MV-4-11 (cell line): ENCODE data around the gene ELAPOR1.

Experiments used
- DNase-seq: peaks from one replicate; lab custom pipeline; 2025; lab: John Stamatoyannopoulos, UW

The ELAPOR1 gene

GRCh38 chr1:109096120-109096519, 17.8 kb upstream of the ELAPOR1 start:
- DNase-seq = no peak

DNA sequence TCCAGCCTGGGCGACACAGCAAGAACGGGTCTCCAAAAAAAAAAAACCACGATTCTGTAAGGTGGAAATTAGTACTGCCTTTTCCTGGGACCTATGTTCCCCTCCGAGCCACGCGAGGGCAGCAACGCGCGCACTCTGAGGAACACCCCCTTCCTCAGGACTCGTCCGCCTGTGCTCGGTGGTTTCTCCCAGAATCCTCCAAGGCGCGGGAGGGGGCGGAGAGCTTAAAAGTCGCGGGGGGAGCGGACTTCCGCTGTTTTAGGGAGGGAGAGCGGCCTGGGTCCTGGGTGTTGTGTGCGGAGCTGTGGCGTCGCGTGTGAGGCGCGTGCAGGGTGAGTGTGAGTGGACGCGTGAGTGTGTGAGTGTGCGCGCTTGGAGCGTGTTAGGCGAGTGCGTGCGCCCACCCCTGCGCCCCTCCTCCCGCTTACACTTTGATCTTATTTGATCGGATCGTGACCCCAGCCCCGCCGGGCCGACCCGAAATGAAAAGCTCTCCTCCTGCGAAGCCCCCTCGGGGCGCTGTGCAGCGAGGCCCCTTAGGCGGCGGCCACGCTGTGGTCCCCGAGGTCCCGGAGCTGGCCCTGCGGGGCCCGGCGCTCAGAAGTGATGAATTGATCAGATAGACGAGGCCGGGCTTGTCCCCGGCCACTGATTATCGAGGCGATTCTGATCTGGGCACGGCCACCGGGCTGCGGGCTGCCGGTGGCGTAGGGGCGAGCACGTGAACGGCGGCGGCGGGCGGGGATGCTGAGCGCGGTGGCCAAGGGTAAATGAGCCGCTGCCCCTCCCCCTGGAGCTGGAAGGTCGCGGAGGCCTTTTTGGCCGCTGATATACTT, 13.8 kb upstream of the ELAPOR1 start:
- peak; percentile 96 for DNase-seq

DNA sequence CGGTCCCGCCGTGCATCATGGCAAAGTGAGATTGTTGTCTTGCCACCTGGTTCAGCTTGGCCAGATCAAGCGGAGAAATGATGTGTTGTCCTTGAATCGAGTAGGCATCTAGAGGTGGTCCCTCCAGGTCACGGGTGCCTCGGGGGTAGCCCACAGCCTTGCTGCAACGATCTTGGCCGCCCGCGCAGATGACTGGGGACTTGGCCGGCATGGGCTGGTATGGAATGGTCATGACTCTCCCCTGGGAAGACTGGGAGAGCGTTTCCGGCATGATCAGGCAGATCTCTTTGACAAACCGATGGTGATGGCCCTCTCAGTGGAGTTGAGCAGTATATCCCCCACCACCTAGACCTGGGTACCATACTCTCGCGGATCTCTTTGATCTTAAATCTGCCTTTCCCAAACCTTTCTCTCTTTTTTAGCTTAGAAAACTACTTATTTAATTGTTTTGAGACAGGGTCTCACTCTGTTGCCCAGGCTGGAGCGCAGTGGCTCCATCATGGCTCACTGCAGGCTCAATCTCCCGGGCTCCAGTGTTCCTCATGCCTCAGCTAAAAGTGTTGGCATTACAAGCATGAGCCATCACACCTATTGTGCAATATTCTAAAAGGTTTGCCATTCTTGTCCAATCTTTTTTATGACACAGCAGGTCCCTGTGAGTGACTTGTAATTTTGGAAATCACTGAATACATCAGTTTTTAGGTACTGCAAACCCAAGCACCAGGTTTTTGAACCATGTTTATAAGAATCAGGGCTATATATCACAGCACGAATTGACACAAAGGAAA, 9.4 kb upstream of the ELAPOR1 start:
- DNase-seq = peak; percentile 44

DNA sequence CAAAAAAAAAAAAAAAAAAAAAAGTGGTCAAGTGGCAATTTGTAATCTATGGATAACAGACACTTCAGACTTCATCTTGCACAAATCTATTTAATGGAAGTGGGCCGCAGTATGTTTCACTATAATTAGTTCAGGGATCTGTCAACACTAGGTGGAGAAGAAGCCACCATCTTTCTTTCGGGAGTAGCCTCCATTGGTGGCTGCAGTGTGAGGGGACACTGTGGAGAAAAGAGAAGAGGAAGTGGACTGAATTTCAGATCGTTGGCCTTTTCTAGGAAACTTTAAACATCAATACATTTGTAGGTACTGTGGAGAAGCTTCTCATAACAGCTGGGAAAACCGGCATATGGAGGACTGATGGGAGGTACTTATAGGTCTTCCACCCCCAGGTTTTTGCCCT, 8.0 kb upstream of the ELAPOR1 start:
- DNase-seq = peak; percentile 68

DNA sequence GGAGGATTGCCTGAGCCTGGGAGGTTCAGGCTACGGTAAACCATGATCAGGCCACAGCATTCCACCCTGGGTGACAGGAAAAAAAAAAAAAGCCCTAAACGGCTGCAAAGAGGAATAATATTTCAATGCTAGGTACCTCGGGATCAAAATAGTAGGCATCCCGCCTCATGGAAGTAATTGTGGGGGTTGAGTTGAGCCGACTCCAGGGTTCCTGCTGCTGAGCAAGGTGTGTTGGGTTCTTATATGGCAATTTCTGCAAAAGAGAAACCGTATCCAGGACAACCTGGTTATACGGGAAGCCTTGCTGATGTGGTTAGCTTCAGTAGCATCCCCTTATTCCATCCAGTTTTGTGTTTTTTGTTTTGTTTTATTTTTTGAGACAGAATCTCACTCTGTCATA, 6.1 kb upstream of the ELAPOR1 start:
- DNase-seq = no peak

DNA sequence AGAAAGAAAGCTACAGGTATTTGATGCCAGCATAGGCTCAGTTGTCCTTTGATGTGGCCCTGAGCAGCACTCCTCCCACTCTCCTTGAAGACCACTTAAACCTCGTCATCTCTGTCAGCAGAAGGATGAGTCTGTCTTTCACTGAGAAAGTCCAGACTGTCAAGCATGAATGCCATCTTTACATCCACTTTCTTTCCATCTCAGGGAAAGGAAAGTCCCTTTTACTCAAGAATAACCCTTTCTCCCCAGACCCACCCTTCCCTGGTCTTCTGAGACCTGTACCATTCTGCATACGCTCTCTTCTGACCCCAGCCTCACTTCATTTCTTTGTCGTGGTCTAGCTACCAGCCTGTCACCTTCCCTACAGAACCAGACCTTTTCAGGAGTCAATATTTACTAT, 4.0 kb upstream of the ELAPOR1 start:
- DNase-seq = no peak

GRCh38 chr1:109111386-109112055, 2.4 kb upstream of the ELAPOR1 start:
- peak; percentile 66 for DNase-seq

DNA sequence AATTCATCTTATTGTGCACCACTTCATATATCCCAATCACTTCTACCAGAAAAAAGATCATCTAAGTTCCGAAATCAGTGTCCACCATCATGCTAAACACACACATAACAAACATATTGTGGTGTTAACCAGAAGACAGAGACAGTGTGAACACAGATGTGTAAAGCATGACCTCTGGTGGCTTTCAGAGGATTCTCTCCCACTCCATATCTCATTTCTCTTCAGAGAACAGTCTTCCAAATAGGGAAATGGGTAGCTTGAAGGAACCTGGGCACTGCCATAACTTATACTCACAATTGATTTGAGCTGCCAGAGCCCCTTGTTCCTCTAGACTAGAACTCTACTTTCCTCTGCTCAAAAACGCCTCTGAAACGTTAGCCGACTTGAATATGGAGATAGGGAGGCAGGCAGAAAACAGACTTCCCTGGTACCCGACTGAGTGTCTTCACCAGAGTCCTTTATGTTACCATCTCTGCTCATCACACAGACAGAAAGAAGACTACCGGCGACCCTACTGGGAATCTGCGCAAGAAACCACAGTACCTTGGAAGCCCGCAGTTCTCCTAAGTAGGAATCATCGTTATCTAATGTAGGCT, 1.8 kb upstream of the ELAPOR1 start:
- peak; percentile 79 for DNase-seq

DNA sequence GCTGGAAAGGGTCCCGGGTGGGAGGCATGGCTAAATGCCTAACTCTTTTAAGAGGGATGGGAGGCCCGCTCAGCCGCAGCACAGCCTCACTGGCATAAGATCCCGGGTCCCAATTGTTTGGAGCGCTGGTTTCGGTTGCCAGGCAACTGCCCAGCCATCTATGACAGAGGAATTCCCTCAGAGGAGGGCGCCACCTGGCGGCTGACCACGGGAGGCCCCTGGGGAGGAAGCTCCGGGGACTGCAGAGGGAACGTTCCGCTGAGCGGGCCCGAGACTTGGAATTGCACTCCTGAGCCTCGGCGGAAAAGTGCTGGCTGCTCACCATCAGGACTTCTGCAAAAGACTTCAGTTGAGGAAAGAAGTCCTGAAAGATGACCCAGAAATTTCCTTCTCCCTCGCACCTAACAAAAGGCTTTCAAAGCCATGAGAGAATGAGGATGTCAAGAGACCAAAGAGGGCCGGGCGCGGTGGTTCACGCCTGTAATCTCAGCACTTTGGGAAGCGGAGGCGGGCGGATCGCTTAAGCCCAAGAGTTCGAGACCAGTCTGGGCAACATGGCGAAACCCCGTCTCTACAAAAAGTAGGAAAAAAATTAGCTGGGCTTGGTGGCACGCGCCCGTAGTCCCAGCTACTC, 1.1 kb upstream of the ELAPOR1 start:
- peak; percentile 79 for DNase-seq

DNA sequence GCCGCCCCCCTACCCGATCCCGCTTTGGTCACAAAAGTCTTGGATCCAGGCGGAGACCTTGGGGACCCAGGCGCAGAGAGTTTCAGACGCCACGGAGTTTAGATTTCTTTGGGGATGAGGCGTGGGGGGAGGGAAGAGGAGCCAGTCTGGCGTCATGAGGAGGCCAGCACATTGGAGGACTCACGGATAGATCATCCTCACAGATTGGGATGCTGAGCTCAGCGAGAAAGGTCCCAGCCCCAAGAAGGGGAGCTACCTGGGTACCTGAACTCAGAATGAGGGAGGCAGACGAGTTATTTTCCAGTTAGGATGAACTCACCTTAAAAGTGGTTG, 393 bp downstream of the ELAPOR1 start:
- DNase-seq = no peak

DNA sequence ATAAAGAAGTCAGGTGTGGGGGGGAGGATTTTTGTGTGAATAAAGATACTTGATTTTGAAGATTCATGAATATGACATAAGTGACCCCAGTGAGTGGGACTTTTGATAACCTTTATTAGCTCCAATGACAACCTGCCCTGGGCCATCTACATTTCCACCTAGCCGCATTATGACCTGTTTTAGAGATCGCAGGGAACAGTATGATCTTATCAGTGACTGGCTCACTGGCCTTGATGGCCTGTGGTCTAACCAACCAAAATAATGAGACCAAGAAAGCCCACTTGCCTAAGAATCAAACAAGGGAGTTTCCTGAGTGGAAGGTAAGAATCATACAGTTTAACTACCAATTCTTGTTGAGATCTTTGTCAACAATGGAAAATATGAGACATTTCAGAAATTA, 1.8 kb downstream of the ELAPOR1 start:
- no peak for DNase-seq

- no peak for DNase-seq
Measured at GRCh38 chr1:109116286-109116685, 2.4 kb downstream of the ELAPOR1 start.

GRCh38 chr1:109118089-109118488, 4.2 kb downstream of the ELAPOR1 start:
- DNase-seq = no peak

GRCh38 chr1:109120356-109120755, 6.4 kb downstream of the ELAPOR1 start:
- DNase-seq = no peak

GRCh38 chr1:109131059-109131458, 17.1 kb downstream of the ELAPOR1 start:
- no peak for DNase-seq

- no peak for DNase-seq
Measured at GRCh38 chr1:109131800-109132199, 17.9 kb downstream of the ELAPOR1 start.

DNA sequence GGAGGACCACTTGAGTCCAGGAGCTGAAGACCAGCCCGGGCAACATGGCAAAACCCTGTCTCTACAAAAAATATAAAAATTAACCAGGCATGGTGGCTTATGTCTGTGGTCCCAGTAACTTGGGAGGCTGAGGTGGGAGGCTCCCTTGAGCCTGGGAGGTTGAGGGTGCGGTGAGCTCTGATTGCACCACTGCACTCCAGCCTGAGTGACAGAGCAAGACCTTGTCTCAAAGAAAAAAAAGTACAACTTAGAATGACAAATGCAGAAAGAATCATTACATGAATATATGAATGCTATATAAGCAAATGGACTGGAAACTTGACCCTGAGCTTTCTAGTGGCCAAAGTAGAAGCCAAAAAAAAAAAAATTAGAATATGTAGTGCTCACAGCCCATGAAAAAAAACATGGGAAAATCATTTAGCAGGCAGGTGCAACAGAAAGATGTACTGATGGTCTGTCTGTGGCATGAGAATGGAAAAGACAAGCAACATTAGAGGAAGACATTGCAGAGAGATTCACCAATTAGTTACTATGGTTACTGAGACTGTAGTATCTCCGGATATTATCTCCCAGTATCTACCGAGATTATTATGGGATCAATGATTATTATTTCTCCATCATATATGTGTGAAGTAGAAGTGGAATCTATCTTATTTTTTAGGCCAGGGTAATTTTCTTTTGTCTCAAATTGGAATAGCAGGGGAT, 19.2 kb downstream of the ELAPOR1 start:
- DNase-seq = no peak

DNA sequence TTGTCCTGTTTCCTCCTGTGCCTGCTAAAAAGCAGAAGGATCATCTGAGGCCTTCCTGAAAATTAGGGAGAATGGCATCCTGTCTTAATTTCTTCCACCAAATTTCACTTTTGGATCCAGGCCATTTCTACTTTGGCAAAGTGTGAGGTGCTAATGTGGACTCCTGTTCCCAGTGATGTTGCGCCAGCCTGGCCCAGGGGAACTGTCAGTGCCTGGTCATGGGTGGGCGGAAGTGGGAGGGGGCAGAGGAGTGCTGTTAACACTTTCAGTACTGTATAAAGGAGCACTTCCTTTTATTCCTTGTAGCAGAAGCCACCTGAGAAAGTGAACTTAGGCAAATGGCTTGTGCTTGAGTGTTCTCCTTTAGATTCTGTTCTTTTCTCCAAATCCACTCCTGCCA, 19.9 kb downstream of the ELAPOR1 start:
- DNase-seq = peak; percentile 60

- no peak for DNase-seq
Measured at GRCh38 chr1:109134423-109134822, 20.5 kb downstream of the ELAPOR1 start.

DNA sequence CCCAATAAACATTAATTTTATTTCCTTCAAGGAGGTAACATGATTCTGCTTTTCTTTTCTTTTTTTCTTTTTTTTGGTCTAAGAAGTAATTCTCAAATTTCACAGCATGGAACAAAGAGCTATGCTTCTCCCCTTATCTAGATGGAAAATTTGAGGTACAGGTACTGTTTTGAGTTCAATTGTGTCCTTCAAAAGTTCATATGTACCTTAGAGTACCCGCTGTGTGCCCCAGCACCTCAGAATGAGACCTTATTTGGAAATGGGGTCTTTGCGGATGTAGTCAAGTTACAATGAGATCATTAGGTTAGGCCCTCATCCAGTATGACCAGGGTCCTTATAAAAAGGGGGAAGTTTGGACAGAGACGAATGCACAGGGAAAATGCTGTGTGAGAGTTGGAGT, 22.0 kb downstream of the ELAPOR1 start:
- DNase-seq = no peak

GRCh38 chr1:109136766-109137165, 22.9 kb downstream of the ELAPOR1 start:
- no peak for DNase-seq
